ENCODE measurements around the gene CZIB. TPM values are rescaled to one million over a fixed set of nuclear protein-coding genes. Genes with fewer than 3 reads are reported as not detected.

Gene CZIB
- 69.3 and 70.1 TPM in 2 replicates for total RNA-seq

DNA sequence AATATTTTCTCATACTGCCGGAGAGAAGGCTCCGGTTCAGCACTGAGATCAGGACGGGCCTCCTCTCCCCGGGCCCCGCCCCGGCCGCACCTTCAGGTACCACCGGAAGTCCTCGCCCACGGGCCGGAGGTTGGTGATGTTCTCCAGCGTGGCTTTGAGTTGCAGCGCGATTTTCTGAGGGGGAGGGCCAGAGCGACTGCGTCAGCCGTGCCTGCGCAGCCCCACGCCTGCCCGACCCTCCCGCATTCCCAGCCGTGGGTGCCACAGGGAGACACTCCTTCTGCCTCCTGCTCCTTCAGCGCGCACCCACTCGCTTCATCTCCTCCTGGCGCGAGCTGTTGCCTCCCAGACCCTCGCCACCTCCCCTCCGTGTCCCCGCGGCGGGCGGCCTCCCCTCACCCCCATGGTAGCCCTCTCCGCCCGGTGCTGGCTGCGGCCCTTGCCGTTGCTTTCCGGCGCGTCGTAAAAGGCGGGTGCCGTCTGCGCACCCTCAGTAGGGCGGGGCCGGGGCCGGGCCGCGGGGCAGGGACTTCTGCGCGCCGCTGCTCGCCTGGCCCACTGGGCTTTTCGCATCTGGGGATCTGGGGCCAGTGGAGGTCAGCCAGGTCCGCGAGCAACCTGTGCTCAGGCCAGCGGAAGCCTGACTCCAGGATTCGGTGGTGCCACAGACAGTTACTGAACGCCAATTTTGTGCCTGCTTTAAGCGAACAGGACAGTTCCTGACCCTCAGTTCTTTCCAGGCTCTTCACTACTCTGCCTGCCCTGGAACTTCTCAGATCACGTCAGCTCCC, at the start of gene CZIB:
Gene CZIB (minus strand): TSS at position 464 of the 791 bp plus-strand sequence. CDS start 59 bp downstream, at position 405.

DNA sequence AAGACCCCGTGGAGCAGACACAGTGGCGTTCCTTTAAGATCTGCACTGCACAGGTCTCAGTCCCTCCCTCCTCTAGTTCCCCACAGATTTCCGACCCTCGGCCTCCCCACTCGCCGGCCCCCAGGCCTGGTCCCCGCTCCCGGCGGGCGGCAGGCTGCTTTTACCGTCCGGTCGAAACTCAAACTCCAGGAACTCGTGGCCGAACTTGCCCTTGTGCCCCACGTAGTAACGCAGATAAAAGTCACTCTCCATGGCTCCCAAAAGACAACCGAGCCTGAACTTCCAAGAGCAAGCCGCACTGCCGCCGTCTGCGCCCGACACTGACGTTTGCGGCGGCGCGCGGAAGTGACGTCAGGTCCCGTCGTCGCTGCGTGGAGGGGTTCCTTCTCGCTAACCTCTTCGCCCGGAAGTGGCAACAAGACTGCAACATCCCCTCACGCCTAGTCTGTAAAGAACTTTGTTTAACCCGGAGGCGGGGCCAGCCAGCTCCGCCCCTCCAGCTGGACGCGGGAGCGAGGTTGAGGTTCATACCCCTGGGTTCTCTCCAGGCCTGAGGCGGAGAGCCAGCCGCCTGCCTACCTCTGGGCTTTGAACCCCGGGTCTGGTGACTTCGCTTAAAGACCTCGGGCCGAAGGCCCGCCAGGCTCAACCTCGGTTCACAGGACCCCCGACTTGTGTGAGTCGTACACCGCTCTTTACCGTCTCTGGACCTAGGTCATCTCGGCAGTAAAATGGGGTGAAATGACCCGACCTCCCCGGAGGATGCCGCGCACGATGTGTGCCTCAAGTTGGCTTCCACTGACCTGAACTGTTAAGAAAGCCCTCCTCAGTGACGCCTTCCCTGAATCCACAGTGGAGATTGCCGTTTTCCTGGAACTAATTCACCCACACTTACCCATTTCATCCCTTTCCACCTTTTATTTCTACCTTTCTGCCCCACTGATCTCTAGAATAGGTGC, 18.0 kb upstream of the CZIB start, which contains the start of gene MAGOH:
Gene MAGOH (minus strand): TSS at position 322 of the 959 bp plus-strand sequence. CDS start 70 bp downstream, at position 252.

DNA sequence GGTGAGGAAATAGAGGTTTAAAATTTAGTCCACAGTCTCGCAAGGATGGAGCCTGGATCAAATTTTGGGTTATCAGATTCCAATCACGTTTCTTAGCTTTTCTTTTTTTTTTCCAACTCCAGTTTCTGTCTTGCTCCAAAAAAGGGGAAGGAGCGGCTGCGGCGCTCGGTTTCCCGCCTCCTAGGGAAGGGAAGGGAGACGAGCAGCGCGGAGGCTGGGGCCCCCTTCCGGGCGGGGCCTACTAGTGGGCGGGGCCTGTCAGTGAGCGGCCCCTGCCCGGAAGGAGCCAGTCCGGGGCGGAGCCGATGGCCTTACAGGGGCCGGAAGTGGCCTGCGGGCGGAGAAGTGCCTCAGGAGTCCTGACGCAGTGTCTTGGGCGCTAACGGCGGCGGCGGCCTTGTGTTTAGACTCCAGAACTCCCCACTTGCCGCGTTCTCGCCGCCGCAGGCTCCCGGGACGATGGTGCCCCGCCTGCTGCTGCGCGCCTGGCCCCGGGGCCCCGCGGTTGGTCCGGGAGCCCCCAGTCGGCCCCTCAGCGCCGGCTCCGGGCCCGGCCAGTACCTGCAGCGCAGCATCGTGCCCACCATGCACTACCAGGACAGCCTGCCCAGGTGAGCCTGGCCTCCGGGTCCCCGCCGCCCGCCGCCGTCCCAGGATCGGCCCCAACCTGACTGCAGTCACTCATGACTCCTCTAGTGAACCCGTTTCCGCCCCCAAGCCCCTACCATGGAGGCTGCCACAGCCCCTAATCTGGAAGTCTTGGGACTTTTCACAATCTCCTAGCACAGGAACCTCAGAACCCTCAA, 23.7 kb downstream of the CZIB start, which contains the start of gene CPT2:
Gene CPT2 (plus strand): TSS at position 340 of the 806 bp plus-strand sequence. CDS start 120 bp downstream, at position 460.

Other genes with a start within 250 kb of the CZIB start
- 0.39 and 8.6 TPM in 2 replicates for gene PODN, start 158.4 kb downstream of the CZIB start, total RNA-seq
- gene SLC1A7, start 78.0 kb downstream of the CZIB start, total RNA-seq = 0.56 TPM in 1 of 2 replicates, not detected in the other
- 20.0 and 25.6 TPM in 2 replicates for gene CPT2, start 23.8 kb downstream of the CZIB start, total RNA-seq
- gene MAGOH, start 17.9 kb upstream of the CZIB start, total RNA-seq = 40.9 and 42.0 TPM in 2 replicates
- 2.1 and 17.1 TPM in 2 replicates for gene LRP8, start 107.4 kb upstream of the CZIB start, total RNA-seq
- gene DMRTB1, start 238.8 kb upstream of the CZIB start, total RNA-seq = not detected in 2 replicates

All from epithelial cell of alveolus of lung (primary cell).